ENCODE data around the gene RING1.

Gene RING1

GRCh38 chr6:33192671-33193602 lies 15.4 kb upstream of the RING1 start:
- Histone ChIP-seq H2AFZ (peak overlapping the region; percentile 79), H3K4me1 (peaks cover 29% of the 10 kb centered on the region), H3K79me2 (no peaks in the 10 kb centered on the region), H3K27me3 (ENCODE audit: control insufficient read depth, insufficient read depth, low read length) (no peaks in the 10 kb centered on the region), H3K4me3 (ENCODE audit: low read depth, low read length) (no peak overlapping the region), H3K36me3 (ENCODE audit: control insufficient read depth, insufficient read depth, low read length) (no peaks in the 10 kb centered on the region), H3K4me2 (ENCODE audit: low read length) (peak overlapping the region; percentile 39), H3K27ac (no peak overlapping the region), H3K9me3 (ENCODE audit: control insufficient read depth, low read length) (no peaks in the 10 kb centered on the region), H3K9ac (no peak overlapping the region)
- TF ChIP-seq CTCF (IDR thresholded peaks at IDR 0.05): no peak

- H3K9ac ChIP-seq: no peak overlapping the region
- H2AFZ ChIP-seq: no peak overlapping the region
Measured at GRCh38 chr6:33193619-33194018, 14.7 kb upstream of the RING1 start.

GRCh38 chr6:33194431-33194979 lies 13.8 kb upstream of the RING1 start:
- H3K79me2 ChIP-seq: peaks cover 1% of the 10 kb centered on the region
- no peaks in the 10 kb centered on the region for H3K9me3 ChIP-seq (ENCODE audit: control insufficient read depth, low read length)
- H3K9ac ChIP-seq: no peak overlapping the region
- peaks cover 31% of the 10 kb centered on the region for H3K4me1 ChIP-seq
- no peaks in the 10 kb centered on the region for H3K27me3 ChIP-seq (ENCODE audit: control insufficient read depth, insufficient read depth, low read length)
- H2AFZ ChIP-seq: no peak overlapping the region
- H3K4me3 ChIP-seq (ENCODE audit: low read depth, low read length): no peak overlapping the region
- H3K27ac ChIP-seq: no peak overlapping the region
- TF ChIP-seq CTCF (IDR thresholded peaks at IDR 0.05): no peak
- no peaks in the 10 kb centered on the region for H3K36me3 ChIP-seq (ENCODE audit: control insufficient read depth, insufficient read depth, low read length)
- no peak overlapping the region for H3K4me2 ChIP-seq (ENCODE audit: low read length)

More at GRCh38 chr6:33193619-33194018, 14.7 kb upstream of the RING1 start:
- H3K27me3 ChIP-seq (ENCODE audit: control insufficient read depth, insufficient read depth, low read length): no peaks in the 10 kb centered on the region
- H3K9me3 ChIP-seq (ENCODE audit: control insufficient read depth, low read length): no peaks in the 10 kb centered on the region
- TF ChIP-seq CTCF (IDR thresholded peaks at IDR 0.05): no peak
- H3K4me3 ChIP-seq (ENCODE audit: low read depth, low read length): no peak overlapping the region
- no peaks in the 10 kb centered on the region for H3K36me3 ChIP-seq (ENCODE audit: control insufficient read depth, insufficient read depth, low read length)
- H3K4me1 ChIP-seq: peaks cover 31% of the 10 kb centered on the region
- no peaks in the 10 kb centered on the region for H3K79me2 ChIP-seq
- H3K4me2 ChIP-seq (ENCODE audit: low read length): no peak overlapping the region
- H3K27ac ChIP-seq: no peak overlapping the region

- Histone ChIP-seq H3K9ac (no peak overlapping the region), H3K27ac (no peak overlapping the region), H3K36me3 (ENCODE audit: control insufficient read depth, insufficient read depth, low read length) (no peaks in the 10 kb centered on the region), H3K4me2 (ENCODE audit: low read length) (no peak overlapping the region), H3K27me3 (ENCODE audit: control insufficient read depth, insufficient read depth, low read length) (no peaks in the 10 kb centered on the region), H3K79me2 (peaks cover 8% of the 10 kb centered on the region), H3K9me3 (ENCODE audit: control insufficient read depth, low read length) (no peaks in the 10 kb centered on the region), H3K4me3 (ENCODE audit: low read depth, low read length) (no peak overlapping the region), H2AFZ (no peak overlapping the region), H3K4me1 (peaks cover 31% of the 10 kb centered on the region)
- no peak for TF ChIP-seq CTCF (IDR thresholded peaks at IDR 0.05)
Measured at GRCh38 chr6:33195304-33196165, 12.8 kb upstream of the RING1 start.
